Spinal cord (tissue), 10 donors: Measurements from ENCODE around the gene PLVAP. TPM values are rescaled to one million over a fixed set of nuclear protein-coding genes. Genes with fewer than 3 reads are reported as not detected.
A peak's percentile ranks its signal among the peaks of the same experiment; 100 is the strongest.
"Not testable (repeated sequence)": the region's sequence is repeated elsewhere in the genome, so short reads cannot be mapped to it uniquely, and the experiment has no call there.

Experiments used
- DNase-seq, 6 donors: peaks; one replicate each; pipeline versions ENCODE4 v3.0.0 to v3.0.0-alpha.2; 2013 to 2015; ENCODE audit warnings: low spot score in 6 of 6, low read depth in 4 of 6
- H3K27ac ChIP-seq: one replicate; pipeline ENCODE4 v1.5.1; 2013; ENCODE audit warnings: low read depth, low read length, control low read depth
- H3K27me3 ChIP-seq: one replicate; pipeline ENCODE4 v1.6.1; 2013; ENCODE audit warnings: low read length; ENCODE audit not compliant: control insufficient read depth, insufficient read depth
- H3K36me3 ChIP-seq: one replicate; pipeline ENCODE4 v1.6.1; 2013; ENCODE audit warnings: low read length; ENCODE audit not compliant: control insufficient read depth, insufficient read depth
- H3K4me1 ChIP-seq: one replicate; pipeline ENCODE4 v1.6.1; 2013; ENCODE audit warnings: low read length; ENCODE audit not compliant: control insufficient read depth, insufficient read depth
- H3K4me3 ChIP-seq: one replicate; pipeline ENCODE4 v1.5.1; 2013; ENCODE audit warnings: low read depth, low read length, control low read depth
- H3K9me3 ChIP-seq: one replicate; pipeline ENCODE4 v1.6.1; 2013; ENCODE audit warnings: low read length; ENCODE audit not compliant: control insufficient read depth, insufficient read depth
- WGBS: methylation state at CpG from one replicate; pipeline ENCODE4 v1.1.5; 2013; ENCODE audit warnings: missing lambda C conversion rate; ENCODE audit not compliant: insufficient coverage; 5-methylcytosine and 5-hydroxymethylcytosine counted together
- polyA plus RNA-seq, 2 donors: library from polyadenylated mRNA; unstranded; fragments of 120-200 nt; gene quantifications; one replicate each; pipeline ENCODE4 v1.2.1, GENCODE V29; 2013; ENCODE audit not compliant: insufficient read length in 2 of 2
- total RNA-seq, 2 donors: library from RNA; depleted of rRNA in 1 of 2; stranded (reverse); fragments of 120-200 nt in 1 of 2; fragments of >200 nt in 1 of 2; gene quantifications; one replicate each; pipeline versions ENCODE4 v1.2.3 to v1.2.4, GENCODE V29; 2013 to 2014
- donor health status: healthy.

The PLVAP gene
- total and polyA plus RNA-seq, 4 donors = 5.1 to 22.3 (median 9.7) TPM

- DNase-seq = no peak
- Histone ChIP-seq H3K27ac (no peak overlapping the region), H3K36me3 (no peaks in the 10 kb centered on the region), H3K4me3 (peak overlapping the region; percentile 57), H3K4me1 (peaks cover 18% of the 10 kb centered on the region), H3K27me3 (peaks cover 11% of the 10 kb centered on the region), H3K9me3 (no peaks in the 10 kb centered on the region)
- 3% methylated on average over 32 of the region's 37 CpGs for WGBS
Measured at GRCh38 chr19:17389957-17390664, 13.0 kb upstream of the PLVAP start.

- peaks cover 18% of the 10 kb centered on the region for H3K4me1 ChIP-seq
- no peaks in the 10 kb centered on the region for H3K36me3 ChIP-seq
- peaks cover 11% of the 10 kb centered on the region for H3K27me3 ChIP-seq
- no peak overlapping the region for H3K27ac ChIP-seq
- no peaks in the 10 kb centered on the region for H3K9me3 ChIP-seq
- H3K4me3 ChIP-seq = no peak overlapping the region
- DNase-seq = no peak
- WGBS = no CpG with 5 or more reads among the region's 1 CpG
Measured at GRCh38 chr19:17389288-17389687, 12.1 kb upstream of the PLVAP start.

GRCh38 chr19:17385878-17386611 lies 8.9 kb upstream of the PLVAP start:
- no peaks in the 10 kb centered on the region for H3K36me3 ChIP-seq

GRCh38 chr19:17380426-17381138 lies 3.4 kb upstream of the PLVAP start:
- Histone ChIP-seq H3K9me3 (no peaks in the 10 kb centered on the region), H3K4me3 (no peak overlapping the region), H3K36me3 (no peaks in the 10 kb centered on the region), H3K27me3 (no peaks in the 10 kb centered on the region), H3K4me1 (peaks cover 9% of the 10 kb centered on the region), H3K27ac (no peak overlapping the region)
- no peak for DNase-seq
- 97% methylated on average over 4 of the region's 5 CpGs for WGBS

More at GRCh38 chr19:17385878-17386611, 8.9 kb upstream of the PLVAP start:
- H3K4me3 ChIP-seq = no peak overlapping the region
- H3K9me3 ChIP-seq = no peaks in the 10 kb centered on the region
- H3K4me1 ChIP-seq = peaks cover 11% of the 10 kb centered on the region
- no peak overlapping the region for H3K27ac ChIP-seq
- peaks cover 3% of the 10 kb centered on the region for H3K27me3 ChIP-seq
- DNase-seq = peak in 2 of 6 donors; percentile 13 to 64
- 27% methylated on average over 10 of the region's 20 CpGs for WGBS

- Histone ChIP-seq H3K36me3 (no peaks in the 10 kb centered on the region), H3K27ac (no peak overlapping the region)
- DNase-seq = no peak
Measured at GRCh38 chr19:17379221-17379631, 2.1 kb upstream of the PLVAP start.

GRCh38 chr19:17378271-17378670 lies 1.1 kb upstream of the PLVAP start:
- no peak for DNase-seq
- WGBS = 74% methylated on average over 6 of the region's 13 CpGs
- no peaks in the 10 kb centered on the region for H3K36me3 ChIP-seq
- no peaks in the 10 kb centered on the region for H3K9me3 ChIP-seq
- H3K4me1 ChIP-seq = peaks cover 9% of the 10 kb centered on the region
- no peaks in the 10 kb centered on the region for H3K27me3 ChIP-seq
- no peak overlapping the region for H3K4me3 ChIP-seq
- H3K27ac ChIP-seq = no peak overlapping the region

More at GRCh38 chr19:17379221-17379631, 2.1 kb upstream of the PLVAP start:
- WGBS = 29% methylated on average over 14 of the region's 14 CpGs
- Histone ChIP-seq H3K9me3 (no peaks in the 10 kb centered on the region), H3K4me1 (peaks cover 9% of the 10 kb centered on the region), H3K27me3 (no peaks in the 10 kb centered on the region), H3K4me3 (no peak overlapping the region)

- Histone ChIP-seq H3K9me3 (no peaks in the 10 kb centered on the region), H3K27me3 (no peaks in the 10 kb centered on the region), H3K36me3 (no peaks in the 10 kb centered on the region), H3K27ac (no peak overlapping the region), H3K4me1 (no peaks in the 10 kb centered on the region), H3K4me3 (no peak overlapping the region)
- 46% methylated on average over 3 of the region's 8 CpGs for whole genome bisulfite sequencing
- DNase-seq = peak in 1 of 6 donors; percentile 77
Measured at GRCh38 chr19:17370026-17370587, 7.0 kb downstream of the PLVAP start.

- Histone ChIP-seq H3K4me1 (no peaks in the 10 kb centered on the region), H3K36me3 (no peaks in the 10 kb centered on the region)
- 96% methylated on average over 22 of the region's 22 CpGs for WGBS
Measured at GRCh38 chr19:17365361-17365760, 11.8 kb downstream of the PLVAP start.

GRCh38 chr19:17363852-17364605 lies 13.1 kb downstream of the PLVAP start:
- H3K27me3 ChIP-seq, H3K4me1 ChIP-seq, DNase-seq, H3K4me3 ChIP-seq, H3K36me3 ChIP-seq, H3K9me3 ChIP-seq, H3K27ac ChIP-seq: not testable (repeated sequence)
- 96% methylated on average over 15 of the region's 20 CpGs for WGBS

More at GRCh38 chr19:17365361-17365760, 11.8 kb downstream of the PLVAP start:
- no peak overlapping the region for H3K4me3 ChIP-seq
- no peaks in the 10 kb centered on the region for H3K27me3 ChIP-seq
- H3K27ac ChIP-seq = no peak overlapping the region
- DNase-seq = no peak
- H3K9me3 ChIP-seq = no peaks in the 10 kb centered on the region
